CD4-positive, alpha-beta T cell treated with Interferon alpha-2 for 1 hour (primary cell): ENCODE measurements around the gene GPC5.
A peak's percentile ranks its signal among the peaks of the same experiment; 100 is the strongest.

Experiments
- DNase-seq, 2 donors: peaks; one replicate each; pipeline ENCODE4 v3.0.0-alpha.2; 2020 to 2022

GPC5 gene

GRCh38 chr13:92074658-92075057 is 676.2 kb downstream of the GPC5 start:
- DNase-seq, result no peak

- DNase-seq, result no peak
Observed at GRCh38 chr13:92097337-92097903, 699.0 kb downstream of the GPC5 start.

GRCh38 chr13:92101801-92102200 is 703.4 kb downstream of the GPC5 start:
- DNase-seq, result no peak

GRCh38 chr13:92103689-92104153 is 705.3 kb downstream of the GPC5 start:
- no peak for DNase-seq

GRCh38 chr13:92122186-92122853 is 723.9 kb downstream of the GPC5 start:
- DNase-seq, result no peak

- DNase-seq, result no peak
Observed at GRCh38 chr13:92126399-92126798, 728.0 kb downstream of the GPC5 start.

GRCh38 chr13:92135509-92135908 is 737.1 kb downstream of the GPC5 start:
- no peak for DNase-seq

GRCh38 chr13:92136449-92137155 is 738.2 kb downstream of the GPC5 start:
- no peak for DNase-seq

GRCh38 chr13:92137520-92137919 is 739.1 kb downstream of the GPC5 start:
- DNase-seq, result no peak

- DNase-seq, result no peak
Observed at GRCh38 chr13:92143766-92144165, 745.3 kb downstream of the GPC5 start.

GRCh38 chr13:92150606-92151005 is 752.2 kb downstream of the GPC5 start:
- no peak for DNase-seq

- DNase-seq, result no peak
Observed at GRCh38 chr13:92158346-92158745, 759.9 kb downstream of the GPC5 start.

GRCh38 chr13:92164822-92165221 is 766.4 kb downstream of the GPC5 start:
- no peak for DNase-seq

- no peak for DNase-seq
Observed at GRCh38 chr13:92172191-92172590, 773.8 kb downstream of the GPC5 start.

GRCh38 chr13:92173254-92173653 is 774.8 kb downstream of the GPC5 start:
- DNase-seq, result no peak

- DNase-seq, result no peak
Observed at GRCh38 chr13:92175330-92175729, 776.9 kb downstream of the GPC5 start.

GRCh38 chr13:92177966-92178365 is 779.5 kb downstream of the GPC5 start:
- DNase-seq, result no peak

GRCh38 chr13:92179223-92179622 is 780.8 kb downstream of the GPC5 start:
- no peak for DNase-seq

GRCh38 chr13:92187378-92187989 is 789.1 kb downstream of the GPC5 start:
- peak in 1 of 2 donors; percentile 43 for DNase-seq

GRCh38 chr13:92188574-92188973 is 790.2 kb downstream of the GPC5 start:
- no peak for DNase-seq

GRCh38 chr13:92196591-92197256 is 798.3 kb downstream of the GPC5 start:
- no peak for DNase-seq

GRCh38 chr13:92197669-92198068 is 799.2 kb downstream of the GPC5 start:
- DNase-seq, result no peak

- no peak for DNase-seq
Observed at GRCh38 chr13:92218615-92219014, 820.2 kb downstream of the GPC5 start.
